ENCODE results near the gene PPM1F. TPM values are rescaled to one million over a fixed set of nuclear protein-coding genes. Genes with fewer than 3 reads are reported as not detected.

The PPM1F gene
- polyA plus RNA-seq, 12 donors: 32.4 to 49.5 (median 46.1) TPM; not detected in 1

DNA sequence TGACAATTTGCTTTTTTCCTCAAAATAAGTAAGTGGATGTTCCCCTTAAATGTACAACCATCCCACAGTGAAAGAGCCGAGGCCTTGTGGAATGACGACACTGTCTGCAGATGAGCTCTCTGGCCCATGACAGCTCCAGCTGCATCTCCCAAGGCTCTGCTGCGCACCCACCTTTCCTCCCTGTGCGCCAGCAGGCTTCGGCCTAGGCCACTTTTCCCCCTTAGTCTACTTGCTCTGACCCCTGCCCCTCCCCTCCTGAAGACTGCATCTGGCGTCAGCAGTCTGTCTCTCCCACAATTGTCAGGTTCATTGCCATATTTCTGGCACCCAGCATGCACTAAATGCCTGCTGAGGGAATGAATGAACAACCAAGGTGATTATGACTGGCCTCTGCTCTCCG is 27.9 kb upstream of the PPM1F start:
- DNase-seq: no peak

DNA sequence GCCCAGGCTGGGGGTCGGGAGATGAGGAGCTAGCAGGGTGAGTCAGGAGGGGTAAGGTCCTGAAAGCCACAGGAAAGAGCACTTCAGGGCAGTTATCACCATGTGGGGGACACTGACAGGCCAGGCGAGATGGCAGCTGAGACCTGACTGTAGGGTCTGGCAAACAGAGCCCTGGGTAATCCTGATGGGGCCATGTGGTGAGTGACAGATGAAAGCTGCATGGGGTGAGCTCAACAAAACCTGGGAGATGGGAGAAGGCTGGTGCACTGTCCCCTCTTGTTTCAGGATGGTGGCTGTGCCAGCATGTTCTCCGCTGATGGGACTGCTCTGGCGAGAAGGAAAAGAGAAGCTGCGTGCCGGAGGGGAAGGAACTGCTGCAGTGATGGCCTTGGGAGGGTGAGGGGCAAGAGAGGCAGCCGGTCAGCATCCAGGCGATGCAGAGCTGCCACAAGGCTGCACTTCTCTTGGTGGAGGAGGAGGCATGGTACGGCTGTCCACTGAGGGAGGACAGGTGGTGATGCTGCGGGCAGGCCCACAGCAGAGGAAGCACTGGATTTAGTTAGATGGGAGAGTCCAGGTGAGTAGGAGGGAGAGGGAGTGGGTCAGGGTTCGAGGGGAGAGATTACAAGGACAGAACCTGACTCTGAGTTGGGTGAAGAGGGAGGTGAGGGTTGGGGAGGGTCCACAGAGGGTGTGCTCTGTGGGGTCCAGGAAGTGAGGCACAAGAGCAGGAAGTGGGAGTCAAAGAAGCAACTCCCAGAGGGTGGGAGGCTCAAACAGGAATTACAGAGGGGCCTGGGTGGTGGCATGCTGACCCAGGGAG is 26.1 kb upstream of the PPM1F start:
- no peak for DNase-seq

GRCh38 chr22:21977814-21978213 is 25.2 kb upstream of the PPM1F start:
- DNase-seq: no peak

GRCh38 chr22:21975854-21976345 is 23.3 kb upstream of the PPM1F start:
- DNase-seq: no peak

- no peak for DNase-seq
Measured at GRCh38 chr22:21975273-21975672, 22.6 kb upstream of the PPM1F start.

- DNase-seq: no peak
Measured at GRCh38 chr22:21974058-21974649, 21.5 kb upstream of the PPM1F start.

GRCh38 chr22:21972806-21973205 is 20.2 kb upstream of the PPM1F start:
- DNase-seq: no peak

- DNase-seq: no peak
Measured at GRCh38 chr22:21972293-21972779, 19.7 kb upstream of the PPM1F start.

DNA sequence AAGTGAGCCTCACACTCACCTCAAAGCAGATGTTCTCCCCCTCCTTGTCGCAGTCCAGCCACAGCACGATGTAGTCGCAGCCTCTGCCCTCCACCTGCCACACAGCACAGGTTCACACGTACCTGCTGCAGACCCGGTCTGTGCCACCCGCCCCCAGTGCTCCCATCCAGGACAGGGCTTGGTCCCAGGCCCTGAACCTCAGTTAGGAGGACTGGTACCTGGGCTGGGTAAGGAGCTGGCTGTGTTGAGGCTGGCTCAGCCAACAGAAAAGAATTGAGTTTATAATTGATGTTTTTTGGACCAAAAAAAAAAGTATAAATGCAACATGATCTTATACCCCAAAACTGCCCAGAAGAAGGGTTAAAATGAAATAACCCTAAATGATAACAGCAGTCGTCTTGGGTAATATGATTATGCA is 19.2 kb upstream of the PPM1F start:
- no peak for DNase-seq

DNA sequence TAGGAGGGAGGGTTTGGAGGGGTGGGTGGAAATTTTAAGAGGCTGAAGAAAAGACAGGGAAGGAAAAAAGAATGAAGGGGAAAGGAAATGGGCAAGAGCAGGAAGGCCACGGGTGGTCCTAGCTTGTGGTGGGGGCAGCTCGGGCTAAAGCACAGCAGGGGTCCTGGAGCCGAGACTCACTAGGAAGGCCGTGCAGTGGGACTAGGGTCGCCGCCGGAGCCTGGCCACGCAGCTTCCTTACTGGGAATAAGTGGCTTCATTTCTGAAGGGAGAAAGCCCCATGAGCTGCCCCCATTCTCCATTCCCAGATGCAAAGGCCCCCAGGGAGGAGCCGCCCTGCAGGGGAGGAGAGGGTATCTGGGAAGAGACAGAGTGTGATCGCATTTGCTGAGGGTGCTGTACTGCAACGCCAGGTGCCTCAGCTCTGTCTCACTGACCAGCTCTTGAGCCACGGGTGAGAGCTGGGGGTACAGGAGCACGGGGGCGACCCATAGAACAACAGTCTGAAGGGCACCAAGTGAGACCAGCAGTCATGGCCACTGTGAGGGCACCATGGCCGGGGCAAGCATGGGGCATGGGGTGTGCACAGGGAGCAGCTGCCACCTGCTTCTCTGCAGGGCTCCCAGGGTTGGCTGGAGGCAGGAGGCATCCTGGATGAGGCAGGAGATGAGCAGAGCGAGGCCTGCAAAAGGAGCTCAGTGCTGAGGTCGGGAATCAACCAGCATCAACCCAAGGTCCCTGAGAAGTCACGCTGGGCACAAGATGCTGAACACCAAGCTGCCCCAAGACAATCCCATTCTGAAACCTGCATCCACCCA is 18.4 kb upstream of the PPM1F start:
- no peak for DNase-seq

DNA sequence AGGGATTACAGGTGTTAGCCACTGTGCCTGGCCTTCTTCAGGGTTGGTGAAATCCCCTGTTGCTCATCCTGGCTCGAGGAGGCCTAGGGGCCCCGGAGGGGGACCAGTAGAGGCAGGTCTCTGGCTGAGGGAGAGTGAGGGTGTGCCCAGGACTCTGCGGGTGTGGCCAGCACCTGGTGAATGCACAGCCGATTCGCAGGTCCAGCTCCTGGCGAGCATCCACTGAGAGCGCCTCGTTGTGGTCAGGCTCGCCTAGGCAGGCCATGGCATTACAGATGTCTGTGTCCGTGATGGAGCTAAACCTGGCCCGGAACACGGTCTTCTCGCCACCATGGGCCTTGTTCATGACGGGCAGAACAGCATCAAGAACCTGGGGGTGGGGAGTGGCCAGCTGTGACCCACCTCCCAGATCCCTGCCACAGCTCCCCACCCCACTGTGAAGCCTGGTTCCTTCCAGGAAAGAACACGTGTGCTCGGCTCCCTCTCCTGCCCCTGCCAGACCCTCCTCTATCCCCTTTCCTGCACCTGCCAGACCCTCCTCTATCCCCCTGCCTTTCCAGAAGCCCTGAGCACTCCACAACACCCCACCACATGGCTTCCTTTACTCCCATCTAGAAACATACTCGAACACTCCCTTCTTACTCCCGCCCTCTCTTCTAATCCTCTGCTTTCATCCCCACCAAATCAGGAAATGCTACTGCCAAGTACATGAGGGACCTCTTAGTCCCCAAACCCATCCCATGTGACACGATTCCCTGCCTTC is 17.6 kb upstream of the PPM1F start:
- DNase-seq: no peak

DNA sequence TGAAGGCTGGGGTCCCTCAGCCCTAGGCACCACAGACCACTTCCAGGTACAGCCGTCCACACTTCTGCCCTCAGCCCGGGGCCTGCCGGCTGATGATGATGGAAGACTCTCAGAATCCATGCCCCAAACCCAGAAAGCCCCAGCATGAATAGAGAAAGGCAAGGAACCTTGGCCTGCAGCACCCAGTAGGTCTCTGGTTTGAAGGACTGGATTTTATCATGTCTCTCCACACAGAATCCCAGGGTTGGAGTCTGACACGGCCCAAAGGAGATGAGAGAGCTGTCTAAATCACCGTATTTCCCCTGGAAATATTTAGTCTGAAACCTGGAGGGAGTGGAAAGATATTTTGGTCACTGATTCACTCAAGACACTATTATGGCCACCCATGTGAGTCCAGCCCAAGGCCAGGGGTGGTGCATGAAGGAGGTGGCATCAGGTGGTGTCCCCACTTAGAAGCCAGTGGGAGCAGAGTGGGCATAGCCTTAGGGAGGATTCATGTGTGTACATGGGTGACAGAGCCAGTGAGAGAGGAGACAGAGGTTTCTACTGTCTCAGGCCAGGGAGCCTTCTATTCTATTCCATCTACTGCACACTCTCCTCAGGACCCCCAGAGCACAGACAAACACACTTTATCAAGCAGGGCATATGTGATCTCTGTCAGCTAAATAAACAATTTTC is 15.9 kb upstream of the PPM1F start:
- no peak for DNase-seq

- DNase-seq: no peak
Measured at GRCh38 chr22:21967693-21968271, 15.1 kb upstream of the PPM1F start.

DNA sequence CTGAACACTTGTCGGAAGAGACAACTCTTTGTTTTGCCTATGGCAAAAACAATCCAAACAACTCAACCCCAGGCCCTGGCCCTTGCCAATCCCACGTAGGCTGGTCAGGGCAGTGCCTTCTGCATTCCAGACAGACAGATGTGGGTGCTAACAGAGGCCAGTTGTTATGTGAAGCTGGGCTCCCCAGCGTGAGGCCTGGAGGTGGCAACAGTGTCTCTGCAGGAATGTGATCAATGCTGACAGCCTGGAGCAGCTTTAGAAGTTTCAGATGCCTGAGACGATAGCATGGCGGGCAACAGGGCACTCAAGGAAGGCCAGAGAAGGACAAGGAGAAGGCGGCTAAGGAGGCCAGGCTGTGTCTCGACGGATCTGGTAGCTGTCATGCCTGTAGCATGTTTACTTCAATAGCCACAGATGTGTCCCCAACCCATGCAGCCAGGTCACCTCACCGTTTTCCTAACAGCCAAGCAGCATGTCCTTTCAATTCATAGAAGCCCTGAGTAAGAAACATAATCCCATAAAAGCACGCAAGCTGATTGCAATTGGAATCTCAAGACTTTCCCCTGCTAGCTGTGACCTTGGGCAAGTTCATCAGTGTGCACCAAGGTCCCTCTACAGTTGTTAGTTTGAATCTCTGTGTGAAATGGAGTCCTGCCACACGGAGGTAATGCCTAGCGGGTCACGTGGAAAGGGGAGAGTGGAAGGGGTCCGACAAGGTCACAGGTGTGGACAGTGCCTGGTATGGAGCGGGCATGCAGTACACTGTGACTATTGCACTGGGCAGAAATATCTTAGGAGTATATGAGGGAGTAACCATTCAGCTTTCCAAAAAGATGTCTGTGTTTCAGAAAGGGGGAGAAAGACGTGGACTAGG is 14.2 kb upstream of the PPM1F start:
- DNase-seq: no peak

- DNase-seq: no peak
Measured at GRCh38 chr22:21965762-21966288, 13.2 kb upstream of the PPM1F start.

GRCh38 chr22:21964918-21965484 is 12.4 kb upstream of the PPM1F start:
- DNase-seq: no peak

GRCh38 chr22:21964234-21964633 is 11.6 kb upstream of the PPM1F start:
- DNase-seq: no peak

DNA sequence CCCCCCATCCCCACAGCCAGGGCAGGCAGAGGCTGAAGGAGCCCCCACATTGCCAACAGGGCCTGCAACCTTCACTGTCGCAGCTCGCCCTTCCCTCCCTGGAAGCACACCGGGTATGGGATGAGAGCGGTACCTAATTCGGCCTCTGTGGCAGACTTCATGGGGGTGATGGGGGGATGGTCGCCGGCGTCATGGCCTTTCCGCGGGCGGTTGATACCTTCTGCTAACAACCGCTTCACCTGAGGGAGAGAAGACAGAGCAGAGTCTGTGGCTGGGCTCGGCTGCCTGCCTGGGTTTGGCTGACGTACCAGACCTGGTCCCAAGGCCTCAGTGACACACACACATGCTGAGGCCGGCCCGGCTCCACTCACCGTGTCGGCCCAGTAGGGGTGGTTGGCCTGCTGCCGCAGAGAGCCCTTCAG is 11.2 kb upstream of the PPM1F start:
- DNase-seq: no peak

- no peak for DNase-seq
Measured at GRCh38 chr22:21963286-21963685, 10.6 kb upstream of the PPM1F start.

Data from muscle of arm (tissue), 12 donors.